Fibroblast of lung (primary cell): ENCODE measurements around the gene CTPS2.

Experiments
- EZH2 ChIP-seq: IDR thresholded peaks from 2 replicates; pipeline ENCODE4 v1.5.1; 2012; ENCODE audit warnings: low read length, control low read depth, mild to moderate bottlenecking; ENCODE audit errors: missing control alignments
- TF ChIP-seq, protein P1 (sequence below), 2 donors: IDR thresholded peaks in 1 of 2; conservative IDR thresholded peaks in 1 of 2; 1 replicate in 1 of 2; 2 replicates in 1 of 2; pipeline ENCODE4 v1.5.1; 2011 to 2012; ENCODE audit warnings: low read length in 2 of 2, control low read depth in 1 of 2, inconsistent platforms in 1 of 2, low read depth in 1 of 2, mild to moderate bottlenecking in 1 of 2

DNA sequence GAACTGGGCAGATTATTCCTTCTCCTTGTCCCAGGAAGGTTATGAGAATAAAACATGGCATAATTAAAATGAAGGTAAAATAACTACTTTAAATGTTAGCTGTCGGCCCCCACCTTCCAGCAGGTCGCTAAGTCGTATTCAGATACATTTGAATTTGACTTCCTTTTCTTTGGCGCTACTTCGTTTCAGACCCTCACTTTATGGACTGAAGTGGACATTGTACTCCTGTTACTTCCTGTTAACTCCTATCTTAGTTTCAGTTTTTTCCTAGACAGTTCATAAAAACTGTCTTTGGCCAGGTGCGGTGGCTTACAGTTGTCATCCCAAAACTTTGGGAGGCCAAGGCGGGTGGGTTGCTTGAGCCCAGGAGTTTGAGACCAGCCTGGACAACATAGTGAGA lies 12.6 kb upstream of the CTPS2 start:
- TF ChIP-seq, protein P1, sequence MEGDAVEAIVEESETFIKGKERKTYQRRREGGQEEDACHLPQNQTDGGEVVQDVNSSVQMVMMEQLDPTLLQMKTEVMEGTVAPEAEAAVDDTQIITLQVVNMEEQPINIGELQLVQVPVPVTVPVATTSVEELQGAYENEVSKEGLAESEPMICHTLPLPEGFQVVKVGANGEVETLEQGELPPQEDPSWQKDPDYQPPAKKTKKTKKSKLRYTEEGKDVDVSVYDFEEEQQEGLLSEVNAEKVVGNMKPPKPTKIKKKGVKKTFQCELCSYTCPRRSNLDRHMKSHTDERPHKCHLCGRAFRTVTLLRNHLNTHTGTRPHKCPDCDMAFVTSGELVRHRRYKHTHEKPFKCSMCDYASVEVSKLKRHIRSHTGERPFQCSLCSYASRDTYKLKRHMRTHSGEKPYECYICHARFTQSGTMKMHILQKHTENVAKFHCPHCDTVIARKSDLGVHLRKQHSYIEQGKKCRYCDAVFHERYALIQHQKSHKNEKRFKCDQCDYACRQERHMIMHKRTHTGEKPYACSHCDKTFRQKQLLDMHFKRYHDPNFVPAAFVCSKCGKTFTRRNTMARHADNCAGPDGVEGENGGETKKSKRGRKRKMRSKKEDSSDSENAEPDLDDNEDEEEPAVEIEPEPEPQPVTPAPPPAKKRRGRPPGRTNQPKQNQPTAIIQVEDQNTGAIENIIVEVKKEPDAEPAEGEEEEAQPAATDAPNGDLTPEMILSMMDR (conservative IDR thresholded peaks at IDR 0.05 in 1 of 2, IDR thresholded peaks at IDR 0.05 in 1 of 2; ENCODE audit: low read depth in 1 of 2, low read length in 2 of 2), result no peak
- no peak for TF ChIP-seq EZH2
